ENCODE data around the gene TUBA1C.
"Not testable (repeated sequence)": the region's sequence is repeated elsewhere in the genome, so short reads cannot be mapped to it uniquely, and the experiment has no call there.

The TUBA1C gene

GRCh38 chr12:49264873-49265792, at the start of gene TUBA1C:
TSS of gene TUBA1C (plus strand) at chr12:49265082. CDS start at chr12:49265182, 100 bp downstream.
- DNase-seq = peak; percentile 97

DNA sequence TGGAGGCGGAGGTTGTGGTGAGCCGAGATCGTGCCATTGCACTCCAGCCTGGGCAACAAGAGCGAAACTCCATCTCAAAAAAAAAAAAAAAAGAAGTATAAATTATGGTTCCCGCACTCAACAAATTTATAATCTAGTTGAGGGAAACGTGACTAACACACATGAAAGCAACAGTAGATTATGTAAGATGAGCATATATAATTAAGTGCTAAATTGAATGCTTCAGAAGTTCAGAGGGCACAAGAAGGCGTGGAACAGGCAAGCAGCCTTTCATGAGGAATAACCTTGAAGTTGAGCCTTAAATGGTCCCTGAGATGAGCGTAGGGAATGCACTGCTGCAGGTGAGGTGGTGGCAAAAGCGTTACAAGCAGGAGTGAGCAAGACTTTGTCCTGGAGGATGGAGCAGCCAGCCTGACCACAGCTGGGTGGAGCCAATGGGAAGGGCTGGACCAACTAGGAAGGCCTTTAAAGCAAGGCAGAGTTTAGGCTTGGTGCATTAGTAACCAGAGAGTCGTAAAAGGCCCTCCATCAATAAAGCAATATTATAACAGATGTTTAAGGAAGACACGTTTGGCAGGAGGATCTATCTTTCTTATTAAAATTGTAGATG, 45.4 kb upstream of the TUBA1C start:
- DNase-seq = no peak

GRCh38 chr12:49220972-49221371, 43.9 kb upstream of the TUBA1C start:
- no peak for DNase-seq

DNA sequence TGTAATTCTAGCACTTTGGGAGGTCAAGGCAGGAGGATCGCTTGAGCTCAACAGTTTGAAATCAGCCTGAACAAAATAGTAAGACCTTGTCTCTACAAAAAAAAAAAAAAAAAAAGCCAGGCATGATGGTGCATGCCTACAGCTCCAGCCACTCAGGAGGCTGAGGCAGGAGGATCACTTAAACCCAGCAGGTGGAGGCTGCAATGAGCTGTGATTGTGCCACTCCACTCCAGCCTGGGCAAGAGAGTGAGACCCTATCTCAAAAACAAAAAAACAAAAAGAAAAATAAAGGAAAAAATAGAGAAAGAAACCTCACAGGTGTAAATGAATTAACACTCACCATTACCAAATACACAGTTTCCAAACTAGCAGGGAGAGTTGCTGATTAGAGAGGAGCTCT, 41.8 kb upstream of the TUBA1C start:
- DNase-seq = no peak

DNA sequence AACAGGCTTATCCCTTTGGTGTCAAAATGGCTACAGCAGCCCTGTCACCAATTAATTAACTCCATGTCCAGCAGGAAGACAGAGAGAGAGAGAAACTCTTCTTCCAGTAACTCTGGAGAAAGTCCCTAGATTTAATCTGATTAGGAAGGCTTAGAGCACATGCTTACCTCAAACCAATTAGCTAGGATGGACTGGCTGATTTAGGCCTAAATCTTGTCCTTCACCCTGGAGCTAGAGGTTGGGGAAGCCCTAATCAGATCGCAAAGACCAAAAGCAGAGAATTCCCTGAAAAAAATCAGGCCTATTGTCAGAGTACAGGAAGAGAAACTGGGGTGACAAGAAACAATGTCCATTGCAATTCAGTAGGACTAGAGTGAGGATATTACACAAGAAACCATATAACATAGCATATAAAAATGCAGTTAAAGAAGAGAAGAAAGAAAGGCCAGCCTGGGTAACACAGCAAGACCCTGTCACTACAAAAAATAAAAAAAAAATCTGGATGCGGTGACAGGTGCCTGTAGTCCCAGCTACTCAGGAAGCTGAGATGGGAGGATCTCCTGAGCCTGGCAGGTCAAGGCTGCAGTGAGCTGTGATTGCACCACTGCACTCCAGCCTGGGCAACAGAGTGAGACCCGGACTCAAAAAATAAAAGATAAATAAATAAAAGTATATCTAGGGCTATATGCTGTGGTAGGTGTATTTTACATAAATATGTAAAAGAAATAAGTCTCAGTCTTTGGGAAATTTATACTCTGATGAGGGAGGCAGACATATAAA, 41.1 kb upstream of the TUBA1C start:
- DNase-seq = no peak

GRCh38 chr12:49225576-49226166, 39.2 kb upstream of the TUBA1C start:
- peak; percentile 46 for DNase-seq

DNA sequence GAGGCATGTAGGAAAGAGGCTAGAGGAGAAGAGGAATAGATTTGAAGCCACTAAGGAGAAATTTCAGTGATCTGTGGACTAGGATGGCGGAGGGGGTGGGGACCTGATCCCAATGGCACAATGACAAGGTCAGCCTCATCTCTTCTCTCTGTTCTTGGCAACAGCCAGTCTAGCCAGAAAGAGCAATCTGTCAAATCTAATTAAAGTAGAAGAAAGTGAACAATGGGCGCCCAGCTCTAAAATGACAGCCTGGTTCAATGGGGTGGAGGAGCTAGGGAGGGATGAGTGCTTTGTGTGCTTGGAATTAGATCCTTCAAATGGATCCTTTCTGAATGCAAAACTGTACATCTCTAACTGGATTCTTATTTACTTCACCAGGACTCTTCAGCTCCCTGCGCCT, 37.2 kb upstream of the TUBA1C start:
- DNase-seq = no peak

GRCh38 chr12:49228653-49229052, 36.2 kb upstream of the TUBA1C start:
- DNase-seq = no peak

- no peak for DNase-seq
Measured at GRCh38 chr12:49230176-49230804, 34.6 kb upstream of the TUBA1C start.

- DNase-seq = peak; percentile 78
Measured at GRCh38 chr12:49230805-49231194, 34.1 kb upstream of the TUBA1C start.

GRCh38 chr12:49231878-49232655, 32.8 kb upstream of the TUBA1C start:
- no peak for DNase-seq

DNA sequence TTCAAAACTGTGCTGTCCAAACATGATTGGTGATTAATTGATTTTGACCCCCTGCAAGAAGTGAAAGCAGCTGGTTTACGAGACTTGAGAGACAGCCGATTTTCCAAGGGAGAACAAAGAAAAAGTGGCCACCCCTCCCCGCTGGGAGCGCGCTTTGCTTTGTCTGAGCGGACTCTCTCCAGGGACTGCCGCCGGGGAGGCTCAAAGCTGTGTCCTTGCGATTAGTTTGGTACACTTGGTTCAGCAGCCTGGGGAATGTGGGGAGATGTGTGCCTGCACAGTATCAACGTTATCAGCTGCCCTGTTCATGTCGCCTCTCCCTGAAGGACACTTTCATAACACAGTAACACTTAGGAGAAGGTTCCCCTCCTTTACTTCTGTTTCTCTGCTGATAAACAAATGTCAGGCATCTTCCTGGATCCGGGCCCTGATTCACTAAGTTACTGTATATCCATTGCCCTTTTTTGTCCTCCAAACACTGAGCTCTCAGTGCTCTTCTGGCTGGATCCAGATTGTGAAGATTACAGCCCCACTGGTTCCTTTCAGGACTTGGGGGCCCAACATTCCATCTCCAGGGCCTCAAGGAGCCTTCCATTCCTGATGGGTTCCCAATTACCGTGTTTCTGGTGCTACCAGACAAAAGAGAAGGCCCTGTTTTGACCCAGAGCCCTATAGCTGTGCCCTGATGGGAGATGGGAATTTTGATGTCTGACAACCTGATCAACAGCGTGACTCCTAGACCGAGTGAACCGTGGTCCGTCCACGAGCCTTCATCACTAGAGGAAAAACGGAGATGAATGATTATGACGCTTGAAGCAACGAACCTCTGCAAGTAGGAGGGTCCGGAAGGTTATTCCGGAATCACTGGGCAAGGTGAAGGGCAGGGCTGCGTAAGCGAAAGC, 31.7 kb upstream of the TUBA1C start:
- peak; percentile 93 for DNase-seq

DNA sequence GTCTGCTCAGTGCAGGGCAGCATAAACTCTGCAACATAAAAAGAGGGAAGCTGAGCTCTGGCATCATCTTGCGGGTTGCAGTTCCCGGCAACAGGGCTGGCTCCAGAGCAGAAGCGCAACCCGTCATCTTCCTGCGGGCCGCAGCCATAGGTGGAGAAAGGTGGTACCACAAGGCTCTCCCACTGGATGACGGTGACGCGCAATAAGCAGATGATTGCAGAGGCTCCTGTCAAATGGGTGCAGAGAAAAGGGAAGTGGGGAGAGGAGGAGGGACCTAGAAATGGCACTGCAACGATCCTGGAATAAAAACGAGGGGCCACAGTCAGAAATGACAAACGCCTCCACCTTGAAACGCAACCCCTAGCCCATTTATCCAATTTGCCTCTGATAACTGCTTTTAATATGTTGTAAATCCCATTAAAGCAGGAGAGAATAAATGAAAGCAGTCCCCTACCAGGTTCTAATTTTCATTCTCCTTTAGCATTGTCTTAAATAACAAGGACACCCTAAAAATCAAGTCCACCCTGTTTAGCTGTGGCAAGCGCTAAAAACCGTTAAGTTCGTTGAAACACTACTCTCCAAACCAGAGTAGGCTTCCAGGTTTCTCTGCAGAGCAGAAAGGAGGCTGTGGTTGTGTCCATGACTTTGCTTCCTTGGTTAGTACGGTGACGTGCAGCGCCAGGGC, 30.9 kb upstream of the TUBA1C start:
- DNase-seq = peak; percentile 96

- peak; percentile 30 for DNase-seq
Measured at GRCh38 chr12:49236423-49236822, 28.5 kb upstream of the TUBA1C start.

DNA sequence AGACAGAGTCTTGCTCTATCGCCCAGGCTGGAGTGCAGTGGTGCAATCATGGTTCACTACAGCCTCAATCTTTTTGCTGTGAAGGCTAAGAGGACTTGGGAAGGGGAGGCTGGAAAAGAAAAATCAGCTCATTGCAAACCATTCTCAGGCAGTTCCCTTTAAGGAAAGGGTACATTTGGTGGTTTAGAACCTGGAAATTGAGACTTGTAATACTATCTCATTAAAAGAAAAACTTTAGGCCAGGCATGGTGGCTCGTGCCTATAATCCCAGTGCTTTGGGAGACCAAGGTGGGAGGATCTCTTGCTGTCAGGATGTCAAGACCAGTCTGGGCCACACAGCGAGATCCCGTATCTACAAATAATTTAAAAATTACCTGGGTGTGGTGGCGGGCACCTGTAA, 21.3 kb upstream of the TUBA1C start:
- no peak for DNase-seq

GRCh38 chr12:49244176-49244575, 20.7 kb upstream of the TUBA1C start:
- DNase-seq = no peak

DNA sequence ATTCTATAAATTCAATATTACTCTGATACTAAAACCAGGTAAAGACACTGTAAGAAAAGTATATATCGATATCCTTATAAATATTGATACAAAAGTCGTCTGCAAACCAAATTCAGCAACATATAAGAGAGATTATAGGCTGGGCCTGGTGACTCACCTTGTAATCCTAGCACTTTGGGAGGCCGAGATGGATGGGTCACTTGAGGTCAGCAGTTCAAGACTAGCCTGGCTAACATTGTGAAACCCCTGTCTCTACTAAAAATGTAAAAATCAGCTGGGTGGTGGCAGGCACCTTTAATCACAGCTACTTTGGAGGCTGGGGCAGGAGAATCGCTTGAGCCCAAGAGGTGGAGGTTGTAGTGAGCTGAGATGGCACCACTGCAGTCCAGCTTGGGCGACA, 13.5 kb upstream of the TUBA1C start:
- DNase-seq = no peak

GRCh38 chr12:49253033-49253623, 11.8 kb upstream of the TUBA1C start:
- DNase-seq = no peak

- not testable (repeated sequence) for DNase-seq
Measured at GRCh38 chr12:49255456-49255855, 9.4 kb upstream of the TUBA1C start.

Data from hematopoietic multipotent progenitor cell treated with erythropoietin and hydrocortisone succinate and interleukin-3 and kit ligand, for 4 days (in vitro differentiated cells).